ENCODE measurements around the gene GRAMD1A. TPM values are rescaled to one million over a fixed set of nuclear protein-coding genes. Genes with fewer than 3 reads are reported as not detected.
"Not testable (repeated sequence)": the region's sequence is repeated elsewhere in the genome, so short reads cannot be mapped to it uniquely, and the experiment has no call there.

Gene GRAMD1A
- total RNA-seq, 1 donor from 2014 or later = 61.9 TPM

GRCh38 chr19:34995551-34995950 is 4.6 kb upstream of the GRAMD1A start:
- DNase-seq (ENCODE audit: extremely low spot score in 2 of 2) = no peak
- peaks cover 20% of the 10 kb centered on the region for H3K4me1 ChIP-seq
- intact Hi-C loops (cut with DNase I) = no loop called here

GRCh38 chr19:34997071-34997617 is 3.0 kb upstream of the GRAMD1A start:
- Histone ChIP-seq H3K4me1 (peaks cover 36% of the 10 kb centered on the region), H3K27ac (peak overlapping the region; percentile 98), H3K27me3 (no peaks in the 10 kb centered on the region), H3K36me3 (no peaks in the 10 kb centered on the region), H3K4me3 (no peak overlapping the region), H3K9me3 (no peaks in the 10 kb centered on the region)
- DNase-seq (ENCODE audit: extremely low spot score in 2 of 2) = no peak
- TF ChIP-seq POLR2A (IDR thresholded peaks at IDR 0.05) (no peak), POLR2AphosphoS5 (IDR thresholded peaks at IDR 0.05; ENCODE audit: insufficient read depth in 1 of 2, low read depth in 1 of 2) (no peak)
- TF ChIP-seq, protein P1, sequence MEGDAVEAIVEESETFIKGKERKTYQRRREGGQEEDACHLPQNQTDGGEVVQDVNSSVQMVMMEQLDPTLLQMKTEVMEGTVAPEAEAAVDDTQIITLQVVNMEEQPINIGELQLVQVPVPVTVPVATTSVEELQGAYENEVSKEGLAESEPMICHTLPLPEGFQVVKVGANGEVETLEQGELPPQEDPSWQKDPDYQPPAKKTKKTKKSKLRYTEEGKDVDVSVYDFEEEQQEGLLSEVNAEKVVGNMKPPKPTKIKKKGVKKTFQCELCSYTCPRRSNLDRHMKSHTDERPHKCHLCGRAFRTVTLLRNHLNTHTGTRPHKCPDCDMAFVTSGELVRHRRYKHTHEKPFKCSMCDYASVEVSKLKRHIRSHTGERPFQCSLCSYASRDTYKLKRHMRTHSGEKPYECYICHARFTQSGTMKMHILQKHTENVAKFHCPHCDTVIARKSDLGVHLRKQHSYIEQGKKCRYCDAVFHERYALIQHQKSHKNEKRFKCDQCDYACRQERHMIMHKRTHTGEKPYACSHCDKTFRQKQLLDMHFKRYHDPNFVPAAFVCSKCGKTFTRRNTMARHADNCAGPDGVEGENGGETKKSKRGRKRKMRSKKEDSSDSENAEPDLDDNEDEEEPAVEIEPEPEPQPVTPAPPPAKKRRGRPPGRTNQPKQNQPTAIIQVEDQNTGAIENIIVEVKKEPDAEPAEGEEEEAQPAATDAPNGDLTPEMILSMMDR (IDR thresholded peaks at IDR 0.05) = no peak
- intact Hi-C loops (cut with DNase I) = no loop called here

More at GRCh38 chr19:34995551-34995950, 4.6 kb upstream of the GRAMD1A start:
- TF ChIP-seq POLR2A (IDR thresholded peaks at IDR 0.05) (no peak), POLR2AphosphoS5 (IDR thresholded peaks at IDR 0.05; ENCODE audit: insufficient read depth in 1 of 2, low read depth in 1 of 2) (no peak)
- TF ChIP-seq, protein P1 (IDR thresholded peaks at IDR 0.05) = no peak
- Histone ChIP-seq H3K9me3 (no peaks in the 10 kb centered on the region), H3K27me3 (no peaks in the 10 kb centered on the region), H3K36me3 (no peaks in the 10 kb centered on the region), H3K27ac (no peak overlapping the region), H3K4me3 (no peak overlapping the region)

GRCh38 chr19:34998224-34998623 is 1.9 kb upstream of the GRAMD1A start:
- Histone ChIP-seq H3K27ac (peak overlapping the region; percentile 98), H3K4me1 (peaks cover 47% of the 10 kb centered on the region)
- H3K27me3 ChIP-seq; H3K9me3 ChIP-seq; DNase-seq (ENCODE audit: extremely low spot score in 2 of 2); H3K36me3 ChIP-seq; intact Hi-C loops (cut with DNase I); H3K4me3 ChIP-seq: not testable (repeated sequence)

- no peaks in the 10 kb centered on the region for H3K27me3 ChIP-seq
- no peaks in the 10 kb centered on the region for H3K9me3 ChIP-seq
- H3K4me3 ChIP-seq = peak overlapping the region; percentile 70 to 93
- TF ChIP-seq POLR2A (IDR thresholded peaks at IDR 0.05) = no peak
- TF ChIP-seq POLR2AphosphoS5 (IDR thresholded peaks at IDR 0.05; ENCODE audit: insufficient read depth in 1 of 2, low read depth in 1 of 2) = no peak
- TF ChIP-seq, protein P1 (IDR thresholded peaks at IDR 0.05) = no peak
- H3K4me1 ChIP-seq = peaks cover 54% of the 10 kb centered on the region
- intact Hi-C loops (cut with DNase I) = no loop called here
- DNase-seq (ENCODE audit: extremely low spot score in 2 of 2) = no peak
- peak overlapping the region; percentile 98 for H3K27ac ChIP-seq
- H3K36me3 ChIP-seq = no peaks in the 10 kb centered on the region
These were observed 1.2 kb upstream of the GRAMD1A start for GRCh38 chr19:34998777-34999497.

DNA sequence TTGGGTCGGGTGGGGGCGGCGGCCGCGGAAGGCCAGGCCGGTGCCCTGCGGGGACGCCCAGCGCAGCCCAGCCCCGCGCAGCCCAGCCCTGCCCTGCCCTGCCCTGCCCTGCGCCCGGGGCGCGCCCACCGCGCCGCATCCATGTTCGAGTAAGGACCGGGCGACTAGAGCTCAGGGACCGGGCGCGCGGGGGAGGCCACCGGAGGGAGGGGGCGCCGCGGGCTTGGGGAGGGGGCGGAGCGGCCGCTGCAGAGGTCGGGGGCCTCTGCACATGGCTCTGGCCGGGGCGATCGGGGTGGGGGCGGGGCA is 169 bp downstream of the GRAMD1A start:
- H3K4me1 ChIP-seq = peaks cover 62% of the 10 kb centered on the region
- H3K4me3 ChIP-seq = peak overlapping the region; percentile 70 to 93
- peak; percentile 1 to 42 for TF ChIP-seq POLR2A (IDR thresholded peaks at IDR 0.05)
- TF ChIP-seq, protein P1 (IDR thresholded peaks at IDR 0.05) = no peak
- intact Hi-C loops (cut with DNase I) = no loop called here
- no peak for DNase-seq (ENCODE audit: extremely low spot score in 2 of 2)
- no peaks in the 10 kb centered on the region for H3K27me3 ChIP-seq
- peak overlapping the region; percentile 98 for H3K27ac ChIP-seq
- no peaks in the 10 kb centered on the region for H3K36me3 ChIP-seq
- no peaks in the 10 kb centered on the region for H3K9me3 ChIP-seq

Measured in vagina (tissue), 2 donors.